H9 (cell line): Measurements from ENCODE around the gene KLF1. TPM values are rescaled to one million over a fixed set of nuclear protein-coding genes. Genes with fewer than 3 reads are reported as not detected.

Experiments used
- DNase-seq: peaks from one replicate; pipeline ENCODE4 v3.0.0-alpha.2; 2017
- H2AFZ ChIP-seq: one replicate; pipeline ENCODE4 v1.6.1; 2013; ENCODE audit warnings: mild to moderate bottlenecking, low read length, control low read depth, moderate library complexity
- H2AK5ac ChIP-seq: 2 replicates; pipeline ENCODE4 v1.6.1; 2013; ENCODE audit warnings: low read length, control low read depth, mixed read lengths; ENCODE audit not compliant: insufficient read length
- H2BK120ac ChIP-seq: one replicate; pipeline ENCODE4 v1.6.1; 2013; ENCODE audit warnings: low read depth, mild to moderate bottlenecking, low read length, control low read depth, inconsistent platforms; ENCODE audit not compliant: poor library complexity, severe bottlenecking
- H2BK12ac ChIP-seq: 2 replicates; pipeline ENCODE4 v1.6.1; 2013; ENCODE audit warnings: low read length, control low read depth, mixed read lengths, low read depth; ENCODE audit not compliant: insufficient read length
- H2BK15ac ChIP-seq: 2 replicates; pipeline ENCODE4 v1.6.1; 2013; ENCODE audit warnings: low read depth, low read length, control low read depth
- H2BK20ac ChIP-seq: one replicate; pipeline ENCODE4 v1.6.1; 2013; ENCODE audit warnings: low read depth, mild to moderate bottlenecking, low read length, control low read depth, inconsistent platforms; ENCODE audit not compliant: poor library complexity, severe bottlenecking
- H2BK5ac ChIP-seq: 2 replicates; pipeline ENCODE4 v1.6.1; 2013; ENCODE audit warnings: low read length, control low read depth, mixed read lengths; ENCODE audit not compliant: insufficient read length
- H3K14ac ChIP-seq: 2 replicates; pipeline ENCODE4 v1.6.1; 2013; ENCODE audit warnings: low read length, control low read depth; ENCODE audit not compliant: insufficient read depth
- H3K18ac ChIP-seq: 2 replicates; pipeline ENCODE4 v1.6.1; 2013; ENCODE audit warnings: low read depth, mild to moderate bottlenecking, mixed read lengths, low read length, control low read depth; ENCODE audit not compliant: insufficient read length
- H3K23ac ChIP-seq: 2 replicates; pipeline ENCODE4 v1.6.1; 2013; ENCODE audit warnings: low read length, control low read depth, mixed read lengths, low read depth; ENCODE audit not compliant: insufficient read length
- H3K23me2 ChIP-seq: 2 replicates; pipeline ENCODE4 v1.6.1; 2013; ENCODE audit warnings: low read depth, mild to moderate bottlenecking, mixed read lengths, low read length, control low read depth; ENCODE audit not compliant: insufficient read length, poor library complexity, severe bottlenecking
- H3K27ac ChIP-seq: 2 replicates; pipeline ENCODE4 v1.5.1; 2013; ENCODE audit warnings: low read length, control low read depth, mixed read lengths, low read depth; ENCODE audit not compliant: insufficient read length
- H3K27me3 ChIP-seq: 2 replicates; pipeline ENCODE4 v1.6.1; 2013; ENCODE audit warnings: low read length, control low read depth, inconsistent platforms; ENCODE audit not compliant: insufficient read depth
- H3K4ac ChIP-seq: 2 replicates; pipeline ENCODE4 v1.6.1; 2013; ENCODE audit warnings: low read depth, mild to moderate bottlenecking, control low read depth, inconsistent platforms, low read length, moderate library complexity
- H3K4me1 ChIP-seq: 2 replicates; pipeline ENCODE4 v1.6.1; 2013; ENCODE audit warnings: low read length, control low read depth, inconsistent platforms; ENCODE audit not compliant: insufficient read depth
- H3K4me2 ChIP-seq: 2 replicates; pipeline ENCODE4 v1.6.1; 2013; ENCODE audit warnings: low read length, control low read depth, mixed read lengths; ENCODE audit not compliant: insufficient read length, insufficient read depth
- H3K56ac ChIP-seq: 2 replicates; pipeline ENCODE4 v1.6.1; 2013; ENCODE audit warnings: low read depth, mild to moderate bottlenecking, mixed read lengths, low read length, control low read depth; ENCODE audit not compliant: insufficient read length
- H3K79me1 ChIP-seq: 2 replicates; pipeline ENCODE4 v1.6.1; 2013; ENCODE audit warnings: low read depth, mild to moderate bottlenecking, moderate library complexity, low read length, control low read depth, inconsistent platforms; ENCODE audit not compliant: insufficient read depth, poor library complexity, severe bottlenecking
- H3K79me2 ChIP-seq: 2 replicates; pipeline ENCODE4 v1.6.1; 2013; ENCODE audit warnings: low read length, control low read depth, inconsistent platforms; ENCODE audit not compliant: insufficient read depth
- H3K9ac ChIP-seq: 2 replicates; pipeline ENCODE4 v1.6.1; 2013; ENCODE audit warnings: low read length, control low read depth, mixed read lengths; ENCODE audit not compliant: insufficient read length; ENCODE audit errors: extremely low read depth
- H3K9me3 ChIP-seq: one replicate; pipeline ENCODE4 v1.6.1; 2013; ENCODE audit warnings: low read depth, low read length, inconsistent platforms; ENCODE audit not compliant: control insufficient read depth
- H3T11ph ChIP-seq: one replicate; pipeline ENCODE4 v1.6.1; 2013; ENCODE audit warnings: mild to moderate bottlenecking, low read length, control low read depth, inconsistent platforms
- H4K20me1 ChIP-seq: one replicate; pipeline ENCODE4 v1.6.1; 2013; ENCODE audit not compliant: control insufficient read depth, insufficient read length, insufficient read depth
- H4K5ac ChIP-seq: 2 replicates; pipeline ENCODE4 v1.6.1; 2013; ENCODE audit warnings: low read depth, mild to moderate bottlenecking, mixed read lengths, low read length, control low read depth; ENCODE audit not compliant: insufficient read length
- H4K8ac ChIP-seq: replicated peaks from 2 replicates; pipeline ENCODE4 v1.6.1; 2013; ENCODE audit warnings: low read length, control low read depth, mixed read lengths, low read depth; ENCODE audit not compliant: insufficient read length
- H4K91ac ChIP-seq: 2 replicates; pipeline ENCODE4 v1.6.1; 2013; ENCODE audit warnings: low read depth, mild to moderate bottlenecking, moderate library complexity, mixed read lengths, low read length, control low read depth; ENCODE audit not compliant: insufficient read length
- H3K27ac Mint-ChIP-seq, 3 experiments: 2 replicates in 2 of 3; 3 replicates in 1 of 3; pipeline ENCODE4 v1.8.0; 2020 to 2021; ENCODE audit warnings: mixed read lengths in 3 of 3, mild to moderate bottlenecking in 1 of 3, moderate library complexity in 1 of 3
- H3K27me3 Mint-ChIP-seq: 2 replicates; pipeline ENCODE4 v1.8.0; 2021; ENCODE audit warnings: low read depth, mild to moderate bottlenecking, moderate library complexity, mixed read lengths
- H3K36me3 Mint-ChIP-seq, 3 experiments: 2 replicates in 2 of 3; 3 replicates in 1 of 3; pipeline ENCODE4 v1.8.0; 2020 to 2021; ENCODE audit warnings: low read depth in 3 of 3, mixed read lengths in 3 of 3; ENCODE audit not compliant: insufficient read depth in 1 of 3
- H3K4me1 Mint-ChIP-seq, 2 experiments: 2 replicates each; pipeline ENCODE4 v1.8.0; 2020; ENCODE audit warnings: mixed read lengths in 2 of 2
- H3K4me3 Mint-ChIP-seq, 2 experiments: 2 replicates in 1 of 2; 3 replicates in 1 of 2; pipeline ENCODE4 v1.8.0; 2020 to 2021; ENCODE audit warnings: mild to moderate bottlenecking in 2 of 2, mixed read lengths in 2 of 2, moderate library complexity in 1 of 2
- H3K9me3 Mint-ChIP-seq, 2 experiments: 2 replicates in 1 of 2; 3 replicates in 1 of 2; pipeline ENCODE4 v1.8.0; 2020; ENCODE audit warnings: mild to moderate bottlenecking in 2 of 2, mixed read lengths in 2 of 2, moderate library complexity in 1 of 2
- CTCF ChIP-seq: fragments of 200-600 bp; sonication (generic); conservative IDR thresholded peaks from 3 replicates; pipeline ENCODE4 v1.8.0; 2021; ENCODE audit warnings: antibody characterized with exemption, mild to moderate bottlenecking
- WGBS: extraction: QIAGEN DNeasy Blood & Tissue Kit; methylation state at CpG from one replicate; pipeline ENCODE4 v1.1.7; 2013; ENCODE audit warnings: missing lambda C conversion rate, low lambda C conversion rate, mixed read lengths; ENCODE audit not compliant: insufficient read length; ENCODE audit errors: extremely low coverage; 5-methylcytosine and 5-hydroxymethylcytosine counted together
- total RNA-seq: library from RNA; stranded (reverse); gene quantifications from 2 replicates; pipeline ENCODE4 v1.2.1, GENCODE V29; 2021

Gene KLF1
- total RNA-seq, 1 experiment from 2014 or later, result 0.37 TPM

- H3K4ac ChIP-seq, result no peak overlapping the region
- H3K4me1 ChIP-seq, result no peaks in the 10 kb centered on the region
- Mint-ChIP-seq H3K9me3 (peaks cover 5 to 11% of the 10 kb centered on the region in 2 experiments; a peak in 4 of 5 replicates), H3K27me3 (no peaks in the 10 kb centered on the region), H3K27ac (no peak overlapping the region), H3K4me1 (no peaks in the 10 kb centered on the region), H3K36me3 (peaks cover 40 to 55% (median 45%) of the 10 kb centered on the region in 3 experiments), H3K4me3 (no peak overlapping the region)
- no peak for TF ChIP-seq CTCF
- H3T11ph ChIP-seq, result no peak overlapping the region
- H2AK5ac ChIP-seq, result no peak overlapping the region
- no peak overlapping the region for H4K91ac ChIP-seq
- H3K23ac ChIP-seq, result no peak overlapping the region
- DNase-seq, result no peak
- H3K9ac ChIP-seq, result no peak overlapping the region
- H4K8ac ChIP-seq, result no peak overlapping the region
- no peak overlapping the region for H3K56ac ChIP-seq
- no peak overlapping the region for H2AFZ ChIP-seq
- no peaks in the 10 kb centered on the region for H3K79me1 ChIP-seq
- H2BK120ac ChIP-seq, result no peak overlapping the region
- no peak overlapping the region for H4K5ac ChIP-seq
- H3K4me2 ChIP-seq, result no peak overlapping the region
- H3K23me2 ChIP-seq, result no peaks in the 10 kb centered on the region
- H3K79me2 ChIP-seq, result no peaks in the 10 kb centered on the region
- no peak overlapping the region for H3K27ac ChIP-seq
- H3K9me3 ChIP-seq, result no peaks in the 10 kb centered on the region
- H2BK20ac ChIP-seq, result no peak overlapping the region
- H4K20me1 ChIP-seq, result no peaks in the 10 kb centered on the region
- H2BK5ac ChIP-seq, result no peak overlapping the region
- no peak overlapping the region for H3K18ac ChIP-seq
- no peak overlapping the region for H2BK15ac ChIP-seq
- no CpG with 5 or more reads among the region's 86 CpGs for whole genome bisulfite sequencing
- no peak overlapping the region for H3K14ac ChIP-seq
- no peak overlapping the region for H2BK12ac ChIP-seq
- no peaks in the 10 kb centered on the region for H3K27me3 ChIP-seq
Observed at GRCh38 chr19:12873891-12874745, 12.9 kb downstream of the KLF1 start.
